K562 (cell line): ENCODE results near the gene MLLT11. TPM values are rescaled to one million over a fixed set of nuclear protein-coding genes. Genes with fewer than 3 reads are reported as not detected.

Experiments
- BRD9 ChIP-seq: fragments of 450-650 bp; IDR thresholded peaks from 2 replicates; pipeline ENCODE4 v1.6.1; 2018; ENCODE audit warnings: low read depth; ENCODE audit not compliant: partially characterized antibody
- CEBPB ChIP-seq: fragments of 450-650 bp; IDR thresholded peaks from 2 replicates; pipeline ENCODE4 v1.6.1; 2016; ENCODE audit warnings: missing genetic modification characterization, missing compliant biosample characterization
- CHD4 ChIP-seq: fragments of 200-600 bp; sonication (generic); IDR thresholded peaks from 3 replicates; pipeline ENCODE4 v1.6.1; 2012; ENCODE audit warnings: low read depth, mild to moderate bottlenecking, mixed read lengths, low read length, inconsistent platforms; ENCODE audit not compliant: insufficient read depth, insufficient replicate concordance, poor library complexity, severe bottlenecking
- FIP1L1 ChIP-seq: fragments of 200-400 bp; formaldehyde crosslinking; IDR thresholded peaks from 2 replicates; pipeline ENCODE4 v1.6.1; 2018; ENCODE audit warnings: mild to moderate bottlenecking, low read depth, low read length; ENCODE audit not compliant: poor library complexity, severe bottlenecking
- GATA2 ChIP-seq: sonication (generic); formaldehyde crosslinking; IDR thresholded peaks from 2 replicates; pipeline ENCODE4 v1.4.0; 2020; ENCODE audit warnings: mild to moderate bottlenecking, missing genetic modification reagents
- IRF2 ChIP-seq: sonication (generic); formaldehyde crosslinking; IDR thresholded peaks from 2 replicates; pipeline ENCODE4 v1.8.1; 2022; ENCODE audit warnings: mild to moderate bottlenecking, missing genetic modification reagents
- KAT2B ChIP-seq: IDR thresholded peaks from one replicate; pipeline ENCODE4 v1.6.1; 2012; ENCODE audit warnings: low read depth, mild to moderate bottlenecking, control low read depth, inconsistent platforms, low read length, moderate library complexity
- MAFG ChIP-seq: fragments of 450-650 bp; conservative IDR thresholded peaks from 2 replicates; pipeline ENCODE4 v1.6.1; 2016; ENCODE audit warnings: missing genetic modification characterization, missing compliant biosample characterization
- PHB2 ChIP-seq: fragments of 450-650 bp; IDR thresholded peaks from 2 replicates; pipeline ENCODE4 v1.6.1; 2017; ENCODE audit warnings: low read depth
- PHTF2 ChIP-seq: fragments of 250-450 bp; sonication (Bioruptor Pico); IDR thresholded peaks from 2 replicates; pipeline ENCODE4 v1.5.0; 2021; ENCODE audit warnings: mild to moderate bottlenecking
- RBFOX2 ChIP-seq: fragments of 200-400 bp; formaldehyde crosslinking; IDR thresholded peaks from 2 replicates; pipeline ENCODE4 v1.6.1; 2017; ENCODE audit warnings: low read depth, mild to moderate bottlenecking, low read length, moderate library complexity
- RERE ChIP-seq: sonication (generic); formaldehyde crosslinking; IDR thresholded peaks from 2 replicates; pipeline ENCODE4 v1.8.0; 2023; ENCODE audit warnings: missing genetic modification reagents, mild to moderate bottlenecking, borderline replicate concordance
- SNAPC5 ChIP-seq: fragments of 250-450 bp; sonication (Bioruptor Pico); IDR thresholded peaks from 2 replicates; pipeline ENCODE4 v1.8.0; 2021; ENCODE audit warnings: moderate library complexity, mild to moderate bottlenecking, inconsistent platforms
- SREBF2 ChIP-seq: sonication (generic); formaldehyde crosslinking; IDR thresholded peaks from 2 replicates; pipeline ENCODE4 v1.4.0; 2020; ENCODE audit warnings: mild to moderate bottlenecking, missing genetic modification reagents
- SRSF7 ChIP-seq: fragments of 200-400 bp; formaldehyde crosslinking; optimal IDR thresholded peaks from 2 replicates; pipeline ENCODE3; 2017; ENCODE audit warnings: mild to moderate bottlenecking, low read depth, low read length
- ZBTB8A ChIP-seq: fragments of 450-650 bp; IDR thresholded peaks from 2 replicates; pipeline ENCODE4 v1.6.1; 2018; ENCODE audit warnings: mild to moderate bottlenecking, moderate library complexity; ENCODE audit not compliant: partially characterized antibody
- ZNF165 ChIP-seq: fragments of 250-450 bp; sonication (Bioruptor Pico); IDR thresholded peaks from 2 replicates; pipeline ENCODE4 v1.4.0; 2020; ENCODE audit warnings: borderline replicate concordance
- ZNF224 ChIP-seq: sonication (generic); formaldehyde crosslinking; IDR thresholded peaks from 2 replicates; pipeline ENCODE4 v1.8.0; 2022; ENCODE audit warnings: mild to moderate bottlenecking, missing genetic modification reagents
- ZNF274 ChIP-seq: IDR thresholded peaks from 2 replicates; pipeline ENCODE4 v1.6.1; 2011; ENCODE audit warnings: low read depth, mild to moderate bottlenecking, low read length, moderate library complexity, borderline replicate concordance
- ZNF280B ChIP-seq: fragments of 250-450 bp; sonication (Bioruptor Pico); IDR thresholded peaks from 2 replicates; pipeline ENCODE4 v1.5.1; 2021; ENCODE audit warnings: mild to moderate bottlenecking
- ZNF507 ChIP-seq: conservative IDR thresholded peaks from 2 replicates; pipeline ENCODE4 v1.6.1; 2017; ENCODE audit warnings: missing genetic modification characterization, missing compliant biosample characterization
- ZNF766 ChIP-seq: fragments of 200-800 bp; sonication (Bioruptor generic); conservative IDR thresholded peaks from 2 replicates; pipeline ENCODE4 v1.6.1; 2016; ENCODE audit warnings: missing genetic modification characterization, missing compliant biosample characterization
- polyA plus RNA-seq, 8 experiments: library from polyadenylated mRNA; depleted of rRNA in 4 of 8; stranded (reverse) in 5 of 8; unstranded in 3 of 8; fragments of >200 nt; fragmentation: Nextera tagmentation in 2 of 8; fragmentation: Illumina TruSeq in 1 of 8; extraction: Ambion mirVana in 2 of 8; extraction: Trizol in 1 of 8; gene quantifications; 2 replicates each; pipeline versions ENCODE4 v1.2.1 to v1.2.3, GENCODE V29; 2011 to 2014; ENCODE audit warnings: inconsistent platforms in 1 of 8, missing spikeins in 1 of 8
- total RNA-seq, 7 experiments: library from RNA; depleted of rRNA in 6 of 7; stranded (reverse); fragments of >200 nt in 6 of 7; fragmentation: Illumina TruSeq in 2 of 7; extraction: Trizol in 2 of 7; gene quantifications; 2 replicates each; pipeline versions ENCODE4 v1.2.1 to v1.2.3, GENCODE V29; 2011 to 2021; ENCODE audit warnings: low replicate concordance in 1 of 7

Gene MLLT11
- total and polyA plus RNA-seq, 9 of the 15 experiments (the other 6 are each of a cell fraction or from before 2014, with no cell fraction given), result 12.1 to 91.0 (median 22.0) TPM

DNA sequence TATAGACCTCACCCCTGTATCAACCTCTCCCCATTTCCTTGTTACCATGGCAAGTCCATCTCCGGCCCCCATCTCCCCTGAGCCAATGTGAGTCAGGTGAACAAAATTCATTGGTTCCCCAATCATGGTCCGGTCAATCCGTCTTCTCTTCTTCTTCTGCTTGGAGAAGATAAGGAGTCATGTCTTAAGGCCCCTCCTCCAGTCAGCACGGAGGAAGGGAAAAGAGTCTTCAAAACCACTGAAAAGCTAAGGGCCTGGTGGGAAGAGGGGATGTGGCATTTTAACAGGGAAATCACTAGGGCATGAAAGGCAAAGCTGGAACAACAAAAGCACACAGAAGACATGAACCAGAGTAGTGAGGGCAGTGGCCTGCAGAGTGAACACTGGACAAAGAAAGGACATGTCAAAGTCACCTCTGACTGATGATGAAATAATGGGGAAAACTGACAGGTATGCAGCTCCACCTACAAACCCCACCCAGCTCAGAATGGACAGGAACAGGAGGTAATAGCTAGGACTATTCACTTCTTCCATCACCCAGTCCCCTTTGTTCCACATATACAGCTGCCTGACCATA is 5.1 kb upstream of the MLLT11 start (continued):
- no peak for TF ChIP-seq SRSF7
- TF ChIP-seq CEBPB (tag), result peak; percentile 88
- TF ChIP-seq BRD9, result peak; percentile 34
- TF ChIP-seq MAFG (tag), result no peak
- TF ChIP-seq SREBF2 (CRISPR knock-in tag), result no peak
- no peak for TF ChIP-seq ZNF280B
- no peak for TF ChIP-seq PHTF2
- no peak for TF ChIP-seq IRF2
- no peak for TF ChIP-seq SNAPC5 (CRISPR knock-in tag)
- no peak for TF ChIP-seq CHD4
- no peak for TF ChIP-seq ZNF274
- no peak for TF ChIP-seq ZNF224 (CRISPR knock-in tag)
- TF ChIP-seq GATA2 (CRISPR knock-in tag), result peak; percentile 75
- no peak for TF ChIP-seq FIP1L1
- no peak for TF ChIP-seq ZNF507
- no peak for TF ChIP-seq RBFOX2
- no peak for TF ChIP-seq KAT2B
- no peak for TF ChIP-seq PHB2
- TF ChIP-seq ZNF766 (CRISPR knock-in tag), result no peak
- TF ChIP-seq RERE (CRISPR knock-in tag), result no peak
- no peak for TF ChIP-seq ZBTB8A
- no peak for TF ChIP-seq ZNF165
